ENCODE measurements around the gene PM20D1.

The PM20D1 gene

GRCh38 chr1:205804605-205805004 is 45.3 kb downstream of the PM20D1 start:
- no peak for TF ChIP-seq CTCF (IDR thresholded peaks at IDR 0.05; ENCODE audit: low read depth, low read length)
- in situ Hi-C loops (cut with HindIII; ENCODE audit: low sequenced_read_pairs): no loop called here
- H3K4me3 ChIP-seq (ENCODE audit: low read depth, low read length): no peak overlapping the region
- DNase-seq (ENCODE audit: low read depth, low spot score): no peak

- no peak for TF ChIP-seq CTCF (IDR thresholded peaks at IDR 0.05; ENCODE audit: low read depth, low read length)
- in situ Hi-C loops (cut with HindIII; ENCODE audit: low sequenced_read_pairs): no loop called here
- no peak for DNase-seq (ENCODE audit: low read depth, low spot score)
Measured at GRCh38 chr1:205803986-205804385, 45.9 kb downstream of the PM20D1 start.

GRCh38 chr1:205802060-205802459 is 47.9 kb downstream of the PM20D1 start:
- in situ Hi-C loops (cut with HindIII; ENCODE audit: low sequenced_read_pairs): no loop called here
- DNase-seq (ENCODE audit: low read depth, low spot score): no peak
- no peak for TF ChIP-seq CTCF (IDR thresholded peaks at IDR 0.05; ENCODE audit: low read depth, low read length)
- H3K4me3 ChIP-seq (ENCODE audit: low read depth, low read length): no peak overlapping the region

More at GRCh38 chr1:205803986-205804385, 45.9 kb downstream of the PM20D1 start:
- H3K4me3 ChIP-seq (ENCODE audit: low read depth, low read length): no peak overlapping the region

- in situ Hi-C loops (cut with HindIII; ENCODE audit: low sequenced_read_pairs): no loop called here
- TF ChIP-seq CTCF (IDR thresholded peaks at IDR 0.05; ENCODE audit: low read depth, low read length): no peak
- no peak for DNase-seq (ENCODE audit: low read depth, low spot score)
- no peak overlapping the region for H3K4me3 ChIP-seq (ENCODE audit: low read depth, low read length)
Measured at GRCh38 chr1:205800981-205801703, 48.8 kb downstream of the PM20D1 start.

- TF ChIP-seq CTCF (IDR thresholded peaks at IDR 0.05; ENCODE audit: low read depth, low read length): no peak
- H3K4me3 ChIP-seq (ENCODE audit: low read depth, low read length): no peak overlapping the region
- peak; percentile 24 for DNase-seq (ENCODE audit: low read depth, low spot score)
- in situ Hi-C loops (cut with HindIII; ENCODE audit: low sequenced_read_pairs): no loop called here
Measured at GRCh38 chr1:205800427-205800826, 49.5 kb downstream of the PM20D1 start.

GRCh38 chr1:205798577-205798976 is 51.4 kb downstream of the PM20D1 start:
- no peak overlapping the region for H3K4me3 ChIP-seq (ENCODE audit: low read depth, low read length)
- no peak for TF ChIP-seq CTCF (IDR thresholded peaks at IDR 0.05; ENCODE audit: low read depth, low read length)
- no peak for DNase-seq (ENCODE audit: low read depth, low spot score)
- in situ Hi-C loops (cut with HindIII; ENCODE audit: low sequenced_read_pairs): no loop called here

All from astrocyte of the spinal cord (primary cell).